Pons (tissue), 1 donor: ENCODE data around the gene TCF12.

Source experiments
- DNase-seq: peaks from one replicate; pipeline ENCODE4 v3.0.0-alpha.2; 2016; ENCODE audit warnings: low spot score

TCF12 gene

GRCh38 chr15:57018151-57018550, 99.7 kb downstream of the TCF12 start:
- no peak for DNase-seq

GRCh38 chr15:57019496-57020160, 101.2 kb downstream of the TCF12 start:
- DNase-seq = no peak

GRCh38 chr15:57025264-57025926, 107.0 kb downstream of the TCF12 start:
- DNase-seq = no peak

- DNase-seq = no peak
Measured at GRCh38 chr15:57026016-57026592, 107.7 kb downstream of the TCF12 start.

GRCh38 chr15:57027596-57027995, 109.2 kb downstream of the TCF12 start:
- no peak for DNase-seq

- DNase-seq = no peak
Measured at GRCh38 chr15:57028176-57028575, 109.7 kb downstream of the TCF12 start.

- DNase-seq = no peak
Measured at GRCh38 chr15:57030011-57030410, 111.6 kb downstream of the TCF12 start.

GRCh38 chr15:57031082-57031481, 112.6 kb downstream of the TCF12 start:
- DNase-seq = no peak

GRCh38 chr15:57031605-57032004, 113.2 kb downstream of the TCF12 start:
- DNase-seq = peak; percentile 90

GRCh38 chr15:57032338-57032737, 113.9 kb downstream of the TCF12 start:
- DNase-seq = no peak

GRCh38 chr15:57033715-57034439, 115.4 kb downstream of the TCF12 start:
- DNase-seq = no peak

- no peak for DNase-seq
Measured at GRCh38 chr15:57034613-57035012, 116.2 kb downstream of the TCF12 start.

GRCh38 chr15:57035664-57036063, 117.2 kb downstream of the TCF12 start:
- DNase-seq = no peak

- DNase-seq = no peak
Measured at GRCh38 chr15:57036352-57036751, 117.9 kb downstream of the TCF12 start.

- no peak for DNase-seq
Measured at GRCh38 chr15:57037548-57037947, 119.1 kb downstream of the TCF12 start.

- no peak for DNase-seq
Measured at GRCh38 chr15:57038040-57038439, 119.6 kb downstream of the TCF12 start.

- DNase-seq = no peak
Measured at GRCh38 chr15:57038496-57038895, 120.1 kb downstream of the TCF12 start.

- peak; percentile 92 for DNase-seq
Measured at GRCh38 chr15:57041416-57041815, 123.0 kb downstream of the TCF12 start.

GRCh38 chr15:57044072-57044702, 125.7 kb downstream of the TCF12 start:
- no peak for DNase-seq

GRCh38 chr15:57044970-57045369, 126.5 kb downstream of the TCF12 start:
- DNase-seq = no peak

GRCh38 chr15:57045741-57046382, 127.4 kb downstream of the TCF12 start:
- DNase-seq = no peak
